HepG2 (cell line): Measurements from ENCODE around the gene DSTN. TPM values are rescaled to one million over a fixed set of nuclear protein-coding genes. Genes with fewer than 3 reads are reported as not detected.

Experiments
- BCL6 ChIP-seq: IDR thresholded peaks from 2 replicates; pipeline ENCODE4 v1.6.1; 2016; ENCODE audit warnings: missing genetic modification reagents, missing compliant biosample characterization
- CBX5 ChIP-seq: sonication (generic); formaldehyde crosslinking; IDR thresholded peaks from 2 replicates; pipeline ENCODE4 v1.4.0; 2020; ENCODE audit warnings: missing genetic modification reagents, borderline replicate concordance
- FOSL2 ChIP-seq: sonication (generic); formaldehyde crosslinking; IDR thresholded peaks from 2 replicates; pipeline ENCODE4 v1.4.0; 2020; ENCODE audit warnings: missing genetic modification reagents
- FOXJ3 ChIP-seq: sonication (generic); formaldehyde crosslinking; IDR thresholded peaks from 2 replicates; pipeline ENCODE4 v1.4.0; 2020; ENCODE audit warnings: missing genetic modification reagents, mild to moderate bottlenecking, borderline replicate concordance
- GABPA ChIP-seq, 2 experiments: IDR thresholded peaks; 2 replicates each; pipeline ENCODE4 v1.6.1; 2011 to 2016; ENCODE audit warnings: low read depth in 2 of 2, low read length in 1 of 2, missing biosample characterization in 1 of 2, missing genetic modification characterization in 1 of 2
- HCFC1 ChIP-seq: fragments of 150-350 bp; IDR thresholded peaks from 2 replicates; pipeline ENCODE4 v1.6.1; 2014; ENCODE audit warnings: low read depth, low read length
- HOXD1 ChIP-seq: sonication (generic); formaldehyde crosslinking; IDR thresholded peaks from 2 replicates; pipeline ENCODE4 v1.5.0; 2020; ENCODE audit warnings: missing genetic modification reagents
- TEAD3 ChIP-seq: optimal IDR thresholded peaks from 2 replicates; pipeline ENCODE3; 2016; ENCODE audit warnings: borderline replicate concordance
- TGIF2 ChIP-seq: IDR thresholded peaks from 2 replicates; pipeline ENCODE4 v1.6.1; 2016; ENCODE audit warnings: control low read depth, missing compliant biosample characterization
- ZFP41 ChIP-seq: sonication (generic); formaldehyde crosslinking; IDR thresholded peaks from 2 replicates; pipeline ENCODE4 v1.4.0; 2020; ENCODE audit warnings: mild to moderate bottlenecking, missing genetic modification reagents, borderline replicate concordance
- ZMYM4 ChIP-seq: sonication (generic); formaldehyde crosslinking; IDR thresholded peaks from 2 replicates; pipeline ENCODE4 v1.8.1; 2023; ENCODE audit warnings: mild to moderate bottlenecking, missing genetic modification reagents
- ZNF678 ChIP-seq: sonication (generic); formaldehyde crosslinking; IDR thresholded peaks from 2 replicates; pipeline ENCODE4 v1.4.0; 2020; ENCODE audit warnings: mild to moderate bottlenecking, missing genetic modification reagents
- ZNF816 ChIP-seq: sonication (generic); formaldehyde crosslinking; IDR thresholded peaks from 2 replicates; pipeline ENCODE4 v1.8.0; 2022; ENCODE audit warnings: missing genetic modification reagents, mild to moderate bottlenecking, borderline replicate concordance
- polyA plus RNA-seq, 8 experiments: library from polyadenylated mRNA; depleted of rRNA in 3 of 8; stranded (reverse) in 7 of 8; unstranded in 1 of 8; fragments of >200 nt; fragmentation: Illumina TruSeq in 4 of 8; extraction: Trizol in 4 of 8; gene quantifications; 2 replicates each; pipeline versions ENCODE4 v1.2.1 to v1.2.3, GENCODE V29; 2011 to 2016; ENCODE audit warnings: low read depth in 4 of 8, missing spikeins in 1 of 8, mixed read lengths in 1 of 8; ENCODE audit not compliant: insufficient read depth in 1 of 8
- total RNA-seq, 5 experiments: library from RNA; depleted of rRNA; stranded (reverse); fragments of >200 nt; fragmentation: Illumina TruSeq; extraction: Trizol; gene quantifications; 2 replicates each; pipeline ENCODE4 v1.2.3, GENCODE V29; 2016; ENCODE audit warnings: low read depth in 1 of 5
- TF ChIP-seq, protein P1 (sequence below): sonication (generic); formaldehyde crosslinking; IDR thresholded peaks from 2 replicates; pipeline ENCODE4 v1.4.0; 2020; ENCODE audit warnings: mild to moderate bottlenecking, missing genetic modification reagents, borderline replicate concordance
- TF ChIP-seq, protein P2 (sequence below): sonication (generic); formaldehyde crosslinking; IDR thresholded peaks from 2 replicates; pipeline ENCODE4 v1.5.0; 2020; ENCODE audit warnings: mild to moderate bottlenecking, missing genetic modification reagents, borderline replicate concordance
- TF ChIP-seq, protein P3 (sequence below): sonication (generic); formaldehyde crosslinking; IDR thresholded peaks from 2 replicates; pipeline ENCODE4 v1.4.0; 2020; ENCODE audit warnings: missing genetic modification reagents, mild to moderate bottlenecking, borderline replicate concordance
- TF ChIP-seq, protein P4 (sequence below): sonication (generic); formaldehyde crosslinking; IDR thresholded peaks from 2 replicates; pipeline ENCODE4 v1.4.0; 2020; ENCODE audit warnings: missing genetic modification reagents

DSTN gene
- total and polyA plus RNA-seq, 2 of the 13 experiments (the other 11 are each of a cell fraction or from before 2014, with no cell fraction given), result 27.6 to 106 TPM

DNA sequence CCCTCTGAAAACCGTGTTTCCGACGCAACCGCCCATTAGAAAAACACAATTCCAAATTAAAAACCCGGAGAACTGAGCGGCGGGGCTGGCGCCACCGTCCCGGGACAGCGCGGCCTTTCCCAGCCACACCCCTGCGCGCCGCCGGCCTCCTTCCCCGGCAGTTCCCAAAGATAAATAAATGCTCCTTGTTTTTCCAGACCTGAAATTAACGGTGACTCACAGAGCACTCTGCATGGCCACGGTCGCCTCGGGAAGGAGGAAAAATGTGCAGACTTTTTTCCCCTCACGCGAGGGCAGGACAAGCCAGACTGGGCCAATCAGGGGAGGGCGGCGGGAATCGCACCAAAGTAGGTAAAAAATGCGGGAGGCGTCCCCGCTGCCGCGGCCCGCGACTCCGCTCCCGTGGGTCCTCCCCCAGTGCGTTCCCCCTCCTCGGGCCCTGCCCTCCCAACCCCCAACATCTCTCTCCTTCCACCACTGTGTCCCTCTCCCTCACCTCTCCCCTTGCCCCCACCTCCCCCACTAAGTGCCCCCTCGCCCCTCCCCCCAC is 828 bp upstream of the DSTN start (continued):
- TF ChIP-seq, protein P1, sequence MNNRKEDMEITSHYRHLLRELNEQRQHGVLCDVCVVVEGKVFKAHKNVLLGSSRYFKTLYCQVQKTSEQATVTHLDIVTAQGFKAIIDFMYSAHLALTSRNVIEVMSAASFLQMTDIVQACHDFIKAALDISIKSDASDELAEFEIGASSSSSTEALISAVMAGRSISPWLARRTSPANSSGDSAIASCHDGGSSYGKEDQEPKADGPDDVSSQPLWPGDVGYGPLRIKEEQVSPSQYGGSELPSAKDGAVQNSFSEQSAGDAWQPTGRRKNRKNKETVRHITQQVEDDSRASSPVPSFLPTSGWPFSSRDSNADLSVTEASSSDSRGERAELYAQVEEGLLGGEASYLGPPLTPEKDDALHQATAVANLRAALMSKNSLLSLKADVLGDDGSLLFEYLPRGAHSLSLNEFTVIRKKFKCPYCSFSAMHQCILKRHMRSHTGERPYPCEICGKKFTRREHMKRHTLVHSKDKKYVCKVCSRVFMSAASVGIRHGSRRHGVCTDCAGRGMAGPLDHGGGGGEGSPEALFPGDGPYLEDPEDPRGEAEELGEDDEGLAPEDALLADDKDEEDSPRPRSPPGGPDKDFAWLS (CRISPR knock-in tag), result no peak
- TF ChIP-seq FOSL2 (CRISPR knock-in tag) (peak; percentile 94), HOXD1 (no peak), TEAD3 (CRISPR knock-in tag) (peak; percentile 58), ZNF678 (CRISPR knock-in tag) (no peak), TGIF2 (CRISPR knock-in tag) (no peak; the same call in 1 of the 2 replicates), CBX5 (CRISPR knock-in tag) (0 out of 2 replicates have a peak, but pooled peaks have one; percentile 46), ZNF816 (CRISPR knock-in tag) (no peak), ZMYM4 (CRISPR knock-in tag) (peak; percentile 20; the same call in 1 of the 2 replicates), ZFP41 (no peak), HCFC1 (no peak), GABPA (IDR thresholded peaks at IDR 0.05; ENCODE audit: low read depth, low read length) (no peak), GABPA (CRISPR knock-in tag; IDR thresholded peaks at IDR 0.05; ENCODE audit: low read depth) (no peak), BCL6 (CRISPR knock-in tag) (no peak; the same call in 1 of the 2 replicates), FOXJ3 (CRISPR knock-in tag) (peak; percentile 27; the same call in 1 of the 2 replicates)
- TF ChIP-seq, protein P2, sequence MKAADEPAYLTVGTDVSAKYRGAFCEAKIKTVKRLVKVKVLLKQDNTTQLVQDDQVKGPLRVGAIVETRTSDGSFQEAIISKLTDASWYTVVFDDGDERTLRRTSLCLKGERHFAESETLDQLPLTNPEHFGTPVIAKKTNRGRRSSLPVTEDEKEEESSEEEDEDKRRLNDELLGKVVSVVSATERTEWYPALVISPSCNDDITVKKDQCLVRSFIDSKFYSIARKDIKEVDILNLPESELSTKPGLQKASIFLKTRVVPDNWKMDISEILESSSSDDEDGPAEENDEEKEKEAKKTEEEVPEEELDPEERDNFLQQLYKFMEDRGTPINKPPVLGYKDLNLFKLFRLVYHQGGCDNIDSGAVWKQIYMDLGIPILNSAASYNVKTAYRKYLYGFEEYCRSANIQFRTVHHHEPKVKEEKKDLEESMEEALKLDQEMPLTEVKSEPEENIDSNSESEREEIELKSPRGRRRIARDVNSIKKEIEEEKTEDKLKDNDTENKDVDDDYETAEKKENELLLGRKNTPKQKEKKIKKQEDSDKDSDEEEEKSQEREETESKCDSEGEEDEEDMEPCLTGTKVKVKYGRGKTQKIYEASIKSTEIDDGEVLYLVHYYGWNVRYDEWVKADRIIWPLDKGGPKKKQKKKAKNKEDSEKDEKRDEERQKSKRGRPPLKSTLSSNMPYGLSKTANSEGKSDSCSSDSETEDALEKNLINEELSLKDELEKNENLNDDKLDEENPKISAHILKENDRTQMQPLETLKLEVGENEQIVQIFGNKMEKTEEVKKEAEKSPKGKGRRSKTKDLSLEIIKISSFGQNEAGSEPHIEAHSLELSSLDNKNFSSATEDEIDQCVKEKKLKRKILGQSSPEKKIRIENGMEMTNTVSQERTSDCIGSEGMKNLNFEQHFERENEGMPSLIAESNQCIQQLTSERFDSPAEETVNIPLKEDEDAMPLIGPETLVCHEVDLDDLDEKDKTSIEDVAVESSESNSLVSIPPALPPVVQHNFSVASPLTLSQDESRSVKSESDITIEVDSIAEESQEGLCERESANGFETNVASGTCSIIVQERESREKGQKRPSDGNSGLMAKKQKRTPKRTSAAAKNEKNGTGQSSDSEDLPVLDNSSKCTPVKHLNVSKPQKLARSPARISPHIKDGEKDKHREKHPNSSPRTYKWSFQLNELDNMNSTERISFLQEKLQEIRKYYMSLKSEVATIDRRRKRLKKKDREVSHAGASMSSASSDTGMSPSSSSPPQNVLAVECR (CRISPR knock-in tag), result no peak
- TF ChIP-seq, protein P3, sequence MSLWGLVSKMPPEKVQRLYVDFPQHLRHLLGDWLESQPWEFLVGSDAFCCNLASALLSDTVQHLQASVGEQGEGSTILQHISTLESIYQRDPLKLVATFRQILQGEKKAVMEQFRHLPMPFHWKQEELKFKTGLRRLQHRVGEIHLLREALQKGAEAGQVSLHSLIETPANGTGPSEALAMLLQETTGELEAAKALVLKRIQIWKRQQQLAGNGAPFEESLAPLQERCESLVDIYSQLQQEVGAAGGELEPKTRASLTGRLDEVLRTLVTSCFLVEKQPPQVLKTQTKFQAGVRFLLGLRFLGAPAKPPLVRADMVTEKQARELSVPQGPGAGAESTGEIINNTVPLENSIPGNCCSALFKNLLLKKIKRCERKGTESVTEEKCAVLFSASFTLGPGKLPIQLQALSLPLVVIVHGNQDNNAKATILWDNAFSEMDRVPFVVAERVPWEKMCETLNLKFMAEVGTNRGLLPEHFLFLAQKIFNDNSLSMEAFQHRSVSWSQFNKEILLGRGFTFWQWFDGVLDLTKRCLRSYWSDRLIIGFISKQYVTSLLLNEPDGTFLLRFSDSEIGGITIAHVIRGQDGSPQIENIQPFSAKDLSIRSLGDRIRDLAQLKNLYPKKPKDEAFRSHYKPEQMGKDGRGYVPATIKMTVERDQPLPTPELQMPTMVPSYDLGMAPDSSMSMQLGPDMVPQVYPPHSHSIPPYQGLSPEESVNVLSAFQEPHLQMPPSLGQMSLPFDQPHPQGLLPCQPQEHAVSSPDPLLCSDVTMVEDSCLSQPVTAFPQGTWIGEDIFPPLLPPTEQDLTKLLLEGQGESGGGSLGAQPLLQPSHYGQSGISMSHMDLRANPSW, result no peak
- TF ChIP-seq, protein P4, sequence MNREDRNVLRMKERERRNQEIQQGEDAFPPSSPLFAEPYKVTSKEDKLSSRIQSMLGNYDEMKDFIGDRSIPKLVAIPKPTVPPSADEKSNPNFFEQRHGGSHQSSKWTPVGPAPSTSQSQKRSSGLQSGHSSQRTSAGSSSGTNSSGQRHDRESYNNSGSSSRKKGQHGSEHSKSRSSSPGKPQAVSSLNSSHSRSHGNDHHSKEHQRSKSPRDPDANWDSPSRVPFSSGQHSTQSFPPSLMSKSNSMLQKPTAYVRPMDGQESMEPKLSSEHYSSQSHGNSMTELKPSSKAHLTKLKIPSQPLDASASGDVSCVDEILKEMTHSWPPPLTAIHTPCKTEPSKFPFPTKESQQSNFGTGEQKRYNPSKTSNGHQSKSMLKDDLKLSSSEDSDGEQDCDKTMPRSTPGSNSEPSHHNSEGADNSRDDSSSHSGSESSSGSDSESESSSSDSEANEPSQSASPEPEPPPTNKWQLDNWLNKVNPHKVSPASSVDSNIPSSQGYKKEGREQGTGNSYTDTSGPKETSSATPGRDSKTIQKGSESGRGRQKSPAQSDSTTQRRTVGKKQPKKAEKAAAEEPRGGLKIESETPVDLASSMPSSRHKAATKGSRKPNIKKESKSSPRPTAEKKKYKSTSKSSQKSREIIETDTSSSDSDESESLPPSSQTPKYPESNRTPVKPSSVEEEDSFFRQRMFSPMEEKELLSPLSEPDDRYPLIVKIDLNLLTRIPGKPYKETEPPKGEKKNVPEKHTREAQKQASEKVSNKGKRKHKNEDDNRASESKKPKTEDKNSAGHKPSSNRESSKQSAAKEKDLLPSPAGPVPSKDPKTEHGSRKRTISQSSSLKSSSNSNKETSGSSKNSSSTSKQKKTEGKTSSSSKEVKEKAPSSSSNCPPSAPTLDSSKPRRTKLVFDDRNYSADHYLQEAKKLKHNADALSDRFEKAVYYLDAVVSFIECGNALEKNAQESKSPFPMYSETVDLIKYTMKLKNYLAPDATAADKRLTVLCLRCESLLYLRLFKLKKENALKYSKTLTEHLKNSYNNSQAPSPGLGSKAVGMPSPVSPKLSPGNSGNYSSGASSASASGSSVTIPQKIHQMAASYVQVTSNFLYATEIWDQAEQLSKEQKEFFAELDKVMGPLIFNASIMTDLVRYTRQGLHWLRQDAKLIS, result no peak
